ENCODE measurements around the gene CCDC88C.

DNA sequence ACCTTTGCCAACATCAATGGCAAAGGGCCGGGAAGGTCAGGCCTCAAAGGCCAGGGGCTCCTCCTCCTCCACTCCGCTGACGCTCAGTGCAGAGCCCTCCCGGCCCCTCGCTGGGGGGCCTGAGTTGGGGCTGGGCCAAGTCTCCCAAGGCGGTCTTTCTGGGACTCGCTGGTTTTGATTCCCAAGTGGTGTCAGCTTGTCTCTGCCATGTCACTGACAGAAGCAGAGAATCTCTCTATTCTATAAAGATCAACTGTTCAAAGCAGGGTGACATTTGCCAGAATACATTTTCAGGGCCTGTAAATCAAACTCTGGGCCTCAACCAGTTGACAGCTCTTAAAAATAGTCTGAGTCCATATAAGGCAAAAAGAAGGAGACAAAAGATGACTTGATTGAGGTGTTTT is 75.9 kb downstream of the CCDC88C start:
- TF ChIP-seq, protein P1, sequence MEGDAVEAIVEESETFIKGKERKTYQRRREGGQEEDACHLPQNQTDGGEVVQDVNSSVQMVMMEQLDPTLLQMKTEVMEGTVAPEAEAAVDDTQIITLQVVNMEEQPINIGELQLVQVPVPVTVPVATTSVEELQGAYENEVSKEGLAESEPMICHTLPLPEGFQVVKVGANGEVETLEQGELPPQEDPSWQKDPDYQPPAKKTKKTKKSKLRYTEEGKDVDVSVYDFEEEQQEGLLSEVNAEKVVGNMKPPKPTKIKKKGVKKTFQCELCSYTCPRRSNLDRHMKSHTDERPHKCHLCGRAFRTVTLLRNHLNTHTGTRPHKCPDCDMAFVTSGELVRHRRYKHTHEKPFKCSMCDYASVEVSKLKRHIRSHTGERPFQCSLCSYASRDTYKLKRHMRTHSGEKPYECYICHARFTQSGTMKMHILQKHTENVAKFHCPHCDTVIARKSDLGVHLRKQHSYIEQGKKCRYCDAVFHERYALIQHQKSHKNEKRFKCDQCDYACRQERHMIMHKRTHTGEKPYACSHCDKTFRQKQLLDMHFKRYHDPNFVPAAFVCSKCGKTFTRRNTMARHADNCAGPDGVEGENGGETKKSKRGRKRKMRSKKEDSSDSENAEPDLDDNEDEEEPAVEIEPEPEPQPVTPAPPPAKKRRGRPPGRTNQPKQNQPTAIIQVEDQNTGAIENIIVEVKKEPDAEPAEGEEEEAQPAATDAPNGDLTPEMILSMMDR (IDR thresholded peaks at IDR 0.05): no peak
- TF ChIP-seq POLR2A (IDR thresholded peaks at IDR 0.05): no peak
